GM18861 (cell line): ENCODE data around the gene ZCCHC2.

Experiments used
- ATAC-seq: cut with Tn5 transposase; IDR thresholded peaks from one replicate; pipeline ENCODE4 v1.9.1; 2021; ENCODE audit not compliant: unreplicated experiment

Gene ZCCHC2

DNA sequence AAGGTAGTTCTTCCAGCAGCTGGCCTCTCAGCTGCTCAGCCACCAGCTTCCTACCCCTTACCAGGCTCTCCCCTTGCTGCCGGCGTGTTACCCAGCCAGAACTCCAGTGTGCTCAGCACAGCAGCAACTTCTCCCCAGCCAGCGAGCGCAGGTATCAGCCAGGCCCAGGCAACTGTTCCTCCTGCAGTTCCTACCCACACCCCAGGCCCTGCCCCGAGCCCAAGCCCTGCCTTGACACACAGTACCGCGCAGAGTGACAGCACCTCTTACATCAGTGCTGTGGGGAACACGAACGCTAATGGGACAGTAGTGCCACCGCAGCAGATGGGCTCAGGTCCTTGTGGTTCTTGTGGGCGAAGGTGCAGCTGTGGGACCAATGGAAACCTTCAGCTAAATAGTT, 52.0 kb downstream of the ZCCHC2 start:
- ATAC-seq: no peak

DNA sequence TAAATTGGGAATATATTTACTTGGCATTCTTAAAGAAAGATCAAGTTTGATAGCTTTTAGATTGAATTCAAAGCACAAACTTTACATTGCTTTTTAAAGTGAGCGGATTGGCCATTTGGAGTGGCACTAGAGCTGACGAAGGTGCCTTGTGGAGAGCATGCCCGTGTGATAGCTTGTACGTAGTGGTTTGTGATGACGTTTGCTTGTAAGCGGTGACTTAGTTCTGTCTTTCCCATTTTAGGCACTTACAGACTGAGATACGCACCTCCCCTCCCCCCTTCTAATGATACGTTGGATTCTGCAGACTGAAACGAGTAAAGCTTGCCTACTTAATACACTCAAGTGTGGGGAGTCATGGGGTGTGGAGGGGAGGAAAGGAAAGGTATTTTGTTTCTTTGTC, 53.4 kb downstream of the ZCCHC2 start:
- ATAC-seq: no peak

DNA sequence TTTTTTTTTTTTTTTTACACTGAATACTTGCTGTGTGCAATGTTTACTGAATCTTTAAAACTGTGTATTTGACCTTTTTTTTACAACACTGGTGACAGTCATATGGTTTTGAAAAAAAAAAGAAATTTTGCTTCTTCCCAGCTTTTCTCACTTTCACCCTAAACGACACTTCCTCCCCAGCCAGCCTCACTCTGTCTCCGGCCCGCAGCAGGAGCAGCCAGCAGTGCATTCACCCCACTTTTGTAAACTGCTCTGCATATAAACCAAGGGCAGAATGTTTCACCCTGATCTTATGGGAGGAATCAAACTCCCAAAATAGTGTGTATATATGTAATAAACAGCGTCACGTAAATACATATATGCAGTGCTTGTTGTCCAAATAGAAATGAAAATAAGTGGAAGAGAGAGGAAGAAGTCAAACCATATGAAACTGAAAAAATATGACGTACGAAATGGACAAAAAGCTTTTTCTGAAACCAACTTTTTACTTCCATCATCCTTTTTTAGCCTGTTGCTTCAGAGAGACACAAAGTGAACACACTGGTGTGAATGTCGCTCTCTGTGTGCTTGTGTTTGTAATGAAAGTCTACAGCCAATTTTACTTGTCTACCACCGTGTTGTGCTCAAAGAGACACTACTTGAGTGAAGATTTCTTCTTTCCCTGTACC, 54.2 kb downstream of the ZCCHC2 start:
- no peak for ATAC-seq

DNA sequence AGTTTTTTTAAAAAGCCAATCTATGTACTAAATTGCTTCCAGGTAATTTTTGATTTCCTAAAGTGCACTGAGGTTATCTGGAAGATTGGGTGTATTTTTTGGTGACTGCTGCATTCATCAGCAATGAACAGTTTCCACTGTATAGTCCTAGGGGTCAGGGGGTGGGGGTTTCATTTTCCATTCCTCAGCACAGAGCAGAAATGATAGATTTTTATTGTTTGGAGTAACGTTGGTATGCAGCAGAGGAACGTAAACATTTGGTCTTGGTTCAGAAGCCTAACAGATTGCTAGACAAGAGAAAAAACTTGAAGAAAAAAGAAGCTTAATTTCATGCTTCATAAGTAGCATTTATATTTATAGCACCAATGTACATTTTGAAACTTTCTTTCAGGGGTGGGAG, 54.9 kb downstream of the ZCCHC2 start:
- no peak for ATAC-seq

DNA sequence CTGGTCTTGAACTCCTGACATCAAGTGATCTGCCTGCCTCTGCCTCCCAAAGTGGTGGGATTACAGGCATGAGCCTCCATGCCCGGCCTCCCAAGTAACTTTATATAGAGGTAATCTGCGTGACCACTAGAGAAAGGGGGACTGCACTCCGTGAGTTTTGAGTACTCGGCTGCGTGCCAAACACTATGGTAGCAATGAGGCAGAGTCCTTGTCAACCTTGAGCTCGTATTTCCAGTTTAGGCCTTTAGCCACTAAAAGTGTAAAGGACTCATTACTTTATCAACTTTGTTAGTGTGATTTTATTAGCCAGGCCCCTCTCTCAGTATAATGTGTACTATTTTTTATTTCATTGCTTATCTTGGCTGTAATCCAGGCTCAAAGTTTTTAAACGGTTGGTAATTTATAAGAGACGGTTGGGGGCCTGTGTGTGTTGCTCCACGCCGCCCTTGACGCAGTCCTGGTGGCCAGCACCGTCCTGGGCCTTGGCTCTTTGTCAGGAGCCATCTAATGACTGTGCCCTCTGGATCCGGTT, 56.2 kb downstream of the ZCCHC2 start:
- no peak for ATAC-seq

DNA sequence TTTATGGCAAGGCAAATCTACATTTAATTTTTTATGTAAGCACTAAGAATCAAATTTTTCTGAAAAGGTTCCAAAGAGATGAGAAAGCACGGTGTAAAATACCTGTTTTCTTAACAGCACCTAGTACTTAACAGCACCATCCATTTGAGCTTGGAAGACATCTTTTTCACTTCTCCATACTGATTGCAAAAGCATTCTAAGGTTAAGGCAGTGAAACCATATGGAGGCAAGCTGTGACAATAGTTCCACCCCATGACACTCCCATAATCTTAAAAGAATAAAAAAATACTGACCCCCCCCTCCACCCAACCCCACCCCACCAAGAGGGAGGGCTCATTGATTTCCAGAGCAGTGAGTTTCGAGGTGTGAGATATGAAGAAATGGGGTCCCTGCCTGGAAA, 60.6 kb downstream of the ZCCHC2 start:
- no peak for ATAC-seq

DNA sequence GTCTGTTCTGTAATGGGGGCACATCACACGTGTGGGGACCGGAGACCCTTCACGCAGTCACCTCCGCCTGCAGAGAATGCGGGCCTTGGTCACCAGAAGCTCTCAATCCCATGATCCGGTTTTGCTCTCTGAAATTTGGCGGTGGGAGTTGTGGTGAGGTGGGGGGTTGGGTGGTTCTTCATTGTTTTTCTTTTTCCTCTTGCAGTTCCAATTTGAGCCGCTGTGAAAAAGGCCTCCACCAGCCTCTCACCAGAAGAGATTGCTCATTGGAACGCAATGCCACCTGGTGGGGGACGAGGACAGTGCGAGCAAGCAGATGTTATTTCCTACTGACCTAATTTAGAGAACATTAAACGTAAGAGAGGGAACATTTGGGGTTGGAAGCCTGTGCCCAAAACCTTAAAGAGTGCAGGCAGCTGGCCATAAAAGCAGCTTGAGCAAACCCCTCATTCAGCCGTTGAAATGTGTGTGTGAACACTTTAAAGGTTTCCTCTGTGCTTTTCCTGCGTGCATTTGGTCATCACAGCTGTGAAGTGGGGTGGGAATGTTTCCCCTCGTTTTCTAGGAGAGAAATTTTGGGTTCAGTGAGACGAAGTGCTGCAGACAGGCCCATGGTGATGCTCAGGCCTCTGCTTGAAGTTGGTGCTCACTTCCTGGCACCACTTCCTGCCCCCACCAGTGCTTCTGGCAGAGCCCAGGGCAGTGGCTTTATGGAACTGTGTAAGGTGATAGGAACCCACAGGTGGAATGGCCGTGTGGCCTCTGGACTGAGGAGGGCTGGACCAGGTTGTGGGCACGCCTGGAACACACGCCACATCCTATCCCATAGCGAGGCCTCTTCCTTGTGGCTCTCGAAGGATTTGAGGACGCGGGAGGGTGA, 61.7 kb downstream of the ZCCHC2 start:
- ATAC-seq: peak; percentile 74

DNA sequence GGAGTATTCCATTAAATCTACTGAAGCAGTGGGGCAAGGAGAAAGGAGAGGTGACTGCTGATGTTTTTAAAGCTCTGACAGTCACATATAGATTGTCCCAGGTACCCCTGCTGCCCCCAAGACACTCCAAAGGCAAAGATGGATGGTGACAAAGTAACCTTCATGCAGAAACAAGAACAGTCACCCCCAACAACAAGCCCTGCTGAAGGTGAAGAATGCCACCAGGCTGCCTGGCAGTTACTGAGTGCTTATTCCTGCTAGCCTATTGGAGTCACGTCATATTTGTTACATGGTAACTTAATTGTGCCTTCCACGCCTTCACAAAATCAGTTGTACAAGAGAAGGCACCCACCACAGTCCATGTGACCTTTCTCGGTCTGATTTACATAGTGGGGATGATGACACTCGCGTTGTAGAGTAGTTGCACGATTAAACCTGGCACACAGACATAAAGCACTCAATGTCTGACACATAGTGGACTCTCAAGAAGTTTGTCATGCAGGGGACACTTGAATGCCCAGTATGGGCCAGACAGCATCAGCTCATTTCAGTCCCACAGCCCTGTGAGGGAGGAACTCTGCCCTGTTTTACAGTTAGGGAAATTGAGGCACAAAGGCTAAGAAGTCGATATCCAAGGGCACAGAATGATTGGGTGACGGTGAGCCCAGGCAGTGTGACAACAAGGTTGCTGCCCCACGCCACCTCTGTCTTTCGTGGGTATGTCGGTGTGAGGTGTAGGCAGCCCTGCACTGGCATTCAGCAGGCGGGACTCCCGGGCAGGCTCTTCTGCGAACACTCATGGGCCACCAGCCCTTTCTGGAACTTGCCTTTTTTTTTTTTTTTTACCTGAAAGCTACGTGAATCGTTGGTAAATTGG, 62.7 kb downstream of the ZCCHC2 start:
- peak; percentile 11 for ATAC-seq

DNA sequence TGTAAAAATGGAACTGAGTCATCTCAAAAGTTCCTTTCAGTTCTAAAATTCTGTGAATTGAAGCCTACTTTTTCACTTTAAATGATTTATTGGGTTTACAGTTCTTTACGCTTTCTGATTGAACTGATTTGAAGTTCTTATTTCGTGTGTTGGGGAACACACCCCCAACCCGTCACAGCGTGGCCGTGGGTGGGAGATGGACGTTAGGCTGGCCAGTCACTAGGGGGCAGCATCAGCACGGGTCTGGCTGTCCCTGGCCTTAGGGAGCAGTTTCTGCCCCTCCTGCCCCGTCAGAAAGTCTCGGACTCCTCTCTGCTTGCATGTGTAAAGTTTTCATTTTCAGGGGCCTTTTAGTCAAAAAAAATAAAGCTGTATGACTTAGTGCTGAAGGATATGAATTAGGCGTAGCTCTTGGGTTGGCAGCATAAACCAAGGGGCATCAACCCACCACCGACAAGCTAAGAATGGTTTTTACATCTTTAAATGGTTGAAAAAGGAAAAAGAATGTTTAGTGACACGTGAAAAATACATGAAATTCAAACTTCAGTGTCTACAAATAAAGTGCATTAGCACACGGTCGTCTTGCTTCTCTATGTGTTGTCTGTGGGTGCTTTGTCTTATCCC, 63.4 kb downstream of the ZCCHC2 start:
- ATAC-seq: peak; percentile 67

DNA sequence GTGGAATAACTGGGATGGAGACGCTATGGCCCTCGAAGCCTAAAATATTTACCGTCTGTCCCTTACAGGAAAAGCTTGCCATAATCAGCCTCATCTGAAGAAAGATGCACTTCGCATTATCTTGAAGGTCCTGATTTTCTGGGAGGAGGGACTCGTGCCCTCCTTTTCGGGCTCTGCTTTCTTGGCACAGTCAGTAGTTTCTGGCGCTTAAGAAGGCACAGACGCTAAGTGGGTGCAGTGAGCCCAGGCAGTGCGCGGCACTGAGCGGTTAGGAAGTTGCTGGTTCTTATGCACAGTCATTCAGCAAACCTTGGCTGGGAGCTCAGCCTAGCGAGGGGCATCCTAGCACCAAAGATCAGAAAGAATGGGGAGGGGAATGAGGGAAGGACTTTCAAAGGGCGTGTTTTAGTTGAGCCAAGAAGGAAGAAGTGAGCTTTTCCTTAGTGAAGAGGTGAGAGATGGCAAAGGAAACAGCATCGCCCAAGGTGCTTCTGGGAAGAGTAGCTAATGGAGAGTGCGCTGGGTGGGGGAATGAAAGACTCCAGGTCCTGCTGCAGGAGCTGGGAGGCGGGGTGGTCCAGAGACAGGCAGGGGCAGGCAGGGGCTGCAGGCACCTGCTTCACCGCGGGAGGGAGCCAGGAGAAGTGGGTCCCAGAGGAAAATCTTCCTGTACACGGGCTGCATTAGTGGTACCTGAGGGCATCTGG, 64.1 kb downstream of the ZCCHC2 start:
- ATAC-seq: no peak

DNA sequence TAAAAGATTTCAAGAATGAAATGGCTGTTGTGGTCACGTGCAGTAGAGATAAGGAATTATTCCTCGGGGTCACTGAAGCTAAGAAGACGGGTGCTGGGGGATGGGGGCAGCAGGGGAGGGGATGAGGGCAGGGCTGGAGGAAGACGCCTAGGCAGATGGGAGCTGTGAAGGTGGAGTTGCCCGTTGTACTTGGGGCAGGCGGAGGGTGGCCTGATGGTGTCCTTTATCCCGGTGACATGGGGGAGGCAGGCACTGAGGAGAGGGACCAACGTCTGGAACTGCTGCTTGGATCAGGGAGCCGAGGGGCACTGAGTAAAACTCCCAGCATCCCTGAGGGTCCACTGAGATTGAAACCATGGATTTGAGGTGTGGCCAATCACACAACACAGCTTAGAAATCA, 64.9 kb downstream of the ZCCHC2 start:
- no peak for ATAC-seq

DNA sequence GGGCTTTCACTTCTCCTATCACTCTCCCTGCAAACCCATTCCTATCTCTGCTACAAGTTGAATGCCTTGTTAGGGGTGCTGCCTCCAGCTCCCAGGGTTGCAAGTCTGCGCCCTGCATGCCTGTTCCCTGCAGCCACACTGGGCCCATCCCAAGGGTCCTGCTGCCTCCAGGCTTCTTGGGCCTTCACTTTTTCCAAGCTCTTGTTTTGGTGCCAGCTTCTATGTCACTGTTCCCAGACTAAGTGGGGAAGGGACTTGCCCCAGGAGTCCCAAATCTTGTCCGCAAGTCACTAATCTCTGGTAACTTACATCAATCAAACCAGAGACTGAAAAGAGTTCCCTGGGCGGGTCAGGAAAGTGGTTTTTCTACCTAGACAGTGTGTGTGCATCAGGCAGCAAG, 65.4 kb downstream of the ZCCHC2 start:
- ATAC-seq: no peak

DNA sequence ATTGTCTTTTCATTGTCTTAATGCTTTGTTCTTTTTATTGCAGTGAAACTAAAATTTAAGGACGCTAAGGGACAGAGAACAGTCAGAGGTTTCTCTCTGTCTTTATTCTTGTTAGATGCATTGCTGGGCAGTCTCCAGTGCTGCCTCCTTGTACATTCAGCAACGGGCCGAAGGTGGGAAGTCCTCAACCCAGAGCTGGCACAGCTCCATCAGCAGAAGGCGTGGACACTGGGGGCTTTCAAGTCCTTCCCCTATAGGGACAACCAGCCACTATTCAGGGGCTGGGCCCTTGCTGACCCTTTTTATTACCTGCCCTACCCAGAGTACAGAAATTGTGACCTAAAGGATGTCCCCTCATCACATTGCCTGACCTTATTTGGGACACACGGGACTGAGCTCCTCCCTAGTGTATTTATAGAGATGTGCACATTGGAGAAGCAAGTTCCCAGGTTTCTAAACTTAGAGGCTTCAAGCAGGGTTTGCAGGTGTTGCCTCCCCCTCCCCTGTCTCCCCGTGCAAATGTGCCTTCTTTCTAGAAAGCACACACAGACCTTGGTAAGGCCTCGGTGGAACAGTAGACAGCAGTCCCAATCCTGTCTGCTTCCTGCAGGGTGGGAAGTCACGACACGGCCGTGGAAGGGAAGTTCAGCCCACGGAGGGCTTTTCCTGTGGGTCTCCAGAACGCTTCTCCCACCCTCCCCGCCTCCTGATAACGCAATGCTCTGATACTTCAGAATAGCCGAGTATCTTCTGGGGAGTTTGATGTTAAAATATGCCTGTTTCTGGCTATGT, 68.2 kb downstream of the ZCCHC2 start:
- no peak for ATAC-seq

DNA sequence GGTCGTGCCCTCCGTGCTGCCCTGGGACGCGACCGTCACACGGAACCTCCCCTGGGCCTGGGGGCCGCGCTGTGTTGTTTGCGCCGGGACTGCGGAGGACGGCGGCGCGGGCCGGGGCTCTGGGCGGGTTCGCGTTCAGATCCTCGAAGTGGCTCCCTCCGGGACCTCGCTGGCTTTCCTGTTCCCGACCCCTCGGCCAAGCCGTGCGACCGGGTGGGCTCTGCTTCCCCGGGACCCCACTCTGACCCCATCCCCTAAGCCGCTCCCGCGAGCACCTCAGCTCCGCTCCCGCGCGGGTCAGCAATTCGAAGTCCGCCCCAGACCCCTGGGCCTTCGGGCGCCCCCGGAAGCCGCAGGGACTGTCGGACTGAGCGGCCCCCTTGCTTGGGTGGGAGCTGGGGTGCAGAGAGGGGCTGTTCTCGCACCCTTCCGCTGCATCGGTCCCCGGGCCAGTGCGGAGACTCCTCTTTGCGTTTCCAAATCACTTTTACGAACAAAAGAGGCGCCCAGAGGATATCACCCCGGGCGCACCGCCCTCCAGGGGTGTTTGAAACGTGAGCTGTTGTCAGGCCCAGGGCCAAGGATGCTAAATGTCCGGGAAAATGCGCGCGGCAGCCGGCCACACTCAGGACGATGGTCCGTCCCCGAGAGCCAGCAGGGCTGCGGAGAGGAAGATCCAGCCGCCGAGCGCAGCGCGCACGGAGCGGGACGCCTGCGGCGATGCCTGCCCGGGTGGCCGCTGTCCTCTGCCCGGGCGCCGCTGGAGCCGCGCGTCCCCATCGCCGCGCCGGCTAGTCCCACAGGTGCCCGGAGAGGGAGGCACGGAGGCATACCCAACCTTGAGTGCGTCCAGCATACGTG, 73.5 kb downstream of the ZCCHC2 start:
- no peak for ATAC-seq

DNA sequence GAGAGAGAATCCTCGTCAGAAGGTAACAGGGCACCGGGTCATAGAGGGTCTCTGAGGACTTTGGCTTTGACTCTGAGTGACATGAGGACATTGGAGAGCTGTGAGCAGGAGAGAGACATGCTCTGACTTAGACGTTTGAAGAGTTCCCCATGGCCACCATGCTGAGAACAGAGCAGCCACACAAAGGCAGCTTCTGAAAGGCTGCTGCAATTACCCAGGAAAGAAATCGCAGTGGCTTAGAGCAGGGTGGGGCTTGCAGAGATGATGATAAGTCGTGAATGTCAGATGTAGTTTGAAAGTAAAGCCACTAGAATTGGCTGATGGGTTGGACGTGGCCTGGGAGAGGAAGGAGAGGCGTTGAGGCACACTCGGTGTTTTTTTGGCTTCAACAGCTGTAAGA, 79.0 kb downstream of the ZCCHC2 start:
- no peak for ATAC-seq

DNA sequence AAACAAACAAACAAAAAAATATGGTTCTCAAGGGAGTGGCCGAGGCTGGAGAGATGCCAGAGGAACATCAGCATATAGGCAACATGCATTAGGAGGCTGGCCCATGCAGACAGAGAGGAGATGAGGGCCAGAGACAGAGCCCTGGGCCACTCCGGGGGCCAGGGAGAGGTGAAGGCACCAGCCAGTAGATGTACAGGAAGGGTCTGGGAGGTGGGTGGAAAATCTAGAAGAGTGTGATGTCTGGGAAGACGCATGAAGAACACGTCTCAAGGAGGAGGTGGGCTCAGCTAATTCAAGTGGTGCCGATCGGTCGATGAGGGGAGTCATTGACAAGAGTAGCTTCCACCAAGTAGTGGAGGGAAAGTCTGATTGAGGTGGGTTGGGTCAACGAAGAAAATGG, 79.9 kb downstream of the ZCCHC2 start:
- ATAC-seq: no peak

DNA sequence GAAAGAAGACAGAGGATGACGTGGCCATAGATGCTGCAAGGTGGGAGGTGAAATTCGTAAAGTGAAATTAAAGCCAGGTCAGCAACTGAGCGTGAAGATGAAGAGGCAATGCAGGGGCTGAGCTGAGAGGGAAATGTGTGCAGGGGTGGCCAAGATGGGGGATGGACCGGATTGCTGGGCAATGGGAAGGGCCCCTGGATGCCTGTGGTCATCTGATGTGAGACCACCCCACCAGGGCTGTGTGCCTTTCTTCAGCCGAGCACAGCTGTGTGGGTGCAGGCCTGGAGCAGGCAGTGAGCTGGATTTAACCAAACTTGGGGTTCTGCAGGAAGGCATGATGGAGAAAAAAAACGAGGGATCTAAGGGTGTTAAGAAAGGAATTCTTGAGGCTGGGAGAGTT, 80.4 kb downstream of the ZCCHC2 start:
- ATAC-seq: no peak

DNA sequence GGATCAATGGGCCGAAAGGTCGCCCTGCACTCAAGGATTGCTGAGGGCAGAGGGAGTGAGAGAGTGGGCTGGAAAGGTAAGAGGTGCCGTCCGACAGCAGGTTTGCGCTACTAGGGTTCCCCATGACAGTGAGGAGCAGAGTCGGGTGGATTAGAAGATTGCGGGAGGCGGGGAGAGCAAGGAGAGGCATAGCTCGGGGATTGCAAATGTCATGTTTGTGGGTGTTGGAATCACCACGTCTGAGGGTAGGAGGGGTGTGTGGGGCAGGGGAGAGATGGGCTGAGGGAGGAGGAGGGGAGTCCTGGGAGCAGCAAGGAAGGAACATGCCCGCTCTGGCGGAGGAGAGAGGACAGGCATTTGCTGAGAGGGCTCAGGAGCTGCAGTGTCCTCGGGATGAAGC, 81.2 kb downstream of the ZCCHC2 start:
- ATAC-seq: no peak

DNA sequence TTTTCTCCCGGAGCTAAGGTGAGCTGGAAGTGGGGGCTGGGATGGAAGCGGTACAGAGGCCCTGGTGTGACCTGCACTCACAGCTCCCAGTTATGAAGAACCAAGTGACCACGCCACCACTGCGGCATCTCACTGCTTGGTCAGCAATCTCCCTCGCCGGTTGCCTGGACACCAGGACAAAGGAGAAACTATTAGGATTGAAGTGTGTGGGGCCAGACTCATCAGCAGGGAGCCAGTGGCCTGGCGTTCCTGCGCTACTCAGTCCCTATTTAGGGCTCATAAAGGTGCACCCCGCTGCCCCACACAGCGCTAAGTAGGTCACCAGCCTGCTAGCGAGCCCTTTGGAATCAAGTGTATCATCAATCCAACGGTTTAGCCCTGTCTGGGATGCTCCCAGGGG, 82.9 kb downstream of the ZCCHC2 start:
- ATAC-seq: no peak
